GM12872 (cell line): ENCODE data around the gene CCDC182.

ENCODE experiments used
- TF ChIP-seq, protein P1 (sequence below): IDR thresholded peaks from 3 replicates; pipeline ENCODE4 v1.5.1; 2011; ENCODE audit warnings: low read depth, mild to moderate bottlenecking, low read length, moderate library complexity; ENCODE audit not compliant: insufficient read depth

Gene CCDC182

GRCh38 chr17:57756951-57757350 is 11.9 kb upstream of the CCDC182 start:
- TF ChIP-seq, protein P1, sequence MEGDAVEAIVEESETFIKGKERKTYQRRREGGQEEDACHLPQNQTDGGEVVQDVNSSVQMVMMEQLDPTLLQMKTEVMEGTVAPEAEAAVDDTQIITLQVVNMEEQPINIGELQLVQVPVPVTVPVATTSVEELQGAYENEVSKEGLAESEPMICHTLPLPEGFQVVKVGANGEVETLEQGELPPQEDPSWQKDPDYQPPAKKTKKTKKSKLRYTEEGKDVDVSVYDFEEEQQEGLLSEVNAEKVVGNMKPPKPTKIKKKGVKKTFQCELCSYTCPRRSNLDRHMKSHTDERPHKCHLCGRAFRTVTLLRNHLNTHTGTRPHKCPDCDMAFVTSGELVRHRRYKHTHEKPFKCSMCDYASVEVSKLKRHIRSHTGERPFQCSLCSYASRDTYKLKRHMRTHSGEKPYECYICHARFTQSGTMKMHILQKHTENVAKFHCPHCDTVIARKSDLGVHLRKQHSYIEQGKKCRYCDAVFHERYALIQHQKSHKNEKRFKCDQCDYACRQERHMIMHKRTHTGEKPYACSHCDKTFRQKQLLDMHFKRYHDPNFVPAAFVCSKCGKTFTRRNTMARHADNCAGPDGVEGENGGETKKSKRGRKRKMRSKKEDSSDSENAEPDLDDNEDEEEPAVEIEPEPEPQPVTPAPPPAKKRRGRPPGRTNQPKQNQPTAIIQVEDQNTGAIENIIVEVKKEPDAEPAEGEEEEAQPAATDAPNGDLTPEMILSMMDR: no peak

DNA sequence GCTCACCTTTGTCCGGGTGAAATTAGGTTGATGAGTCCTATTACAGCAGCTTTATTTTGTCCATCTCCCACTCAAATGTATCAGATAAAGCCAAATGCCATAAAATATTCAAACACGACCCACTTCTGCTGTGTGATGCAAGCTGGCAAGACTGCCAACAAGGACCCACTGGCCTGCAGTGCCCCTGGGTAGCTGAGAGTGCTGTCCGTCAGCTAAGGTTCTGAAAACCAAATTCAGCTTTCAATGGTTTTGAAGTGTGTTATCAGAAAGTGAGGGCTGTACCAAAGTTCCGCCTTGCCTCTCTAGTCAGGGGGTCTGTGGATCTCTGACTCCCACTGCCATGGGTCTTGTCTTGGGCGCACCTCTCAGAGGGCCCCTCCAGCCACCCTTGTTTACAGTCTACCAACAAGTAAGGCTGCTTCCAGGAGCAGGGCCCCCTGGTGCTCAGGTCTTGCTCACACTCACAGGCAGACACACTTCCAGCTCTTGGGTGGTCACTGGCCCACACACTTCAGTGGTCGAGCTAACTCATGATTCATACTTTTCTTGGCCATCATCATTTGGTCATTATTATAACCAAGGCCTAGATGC is 10.5 kb upstream of the CCDC182 start:
- TF ChIP-seq, protein P1: no peak

DNA sequence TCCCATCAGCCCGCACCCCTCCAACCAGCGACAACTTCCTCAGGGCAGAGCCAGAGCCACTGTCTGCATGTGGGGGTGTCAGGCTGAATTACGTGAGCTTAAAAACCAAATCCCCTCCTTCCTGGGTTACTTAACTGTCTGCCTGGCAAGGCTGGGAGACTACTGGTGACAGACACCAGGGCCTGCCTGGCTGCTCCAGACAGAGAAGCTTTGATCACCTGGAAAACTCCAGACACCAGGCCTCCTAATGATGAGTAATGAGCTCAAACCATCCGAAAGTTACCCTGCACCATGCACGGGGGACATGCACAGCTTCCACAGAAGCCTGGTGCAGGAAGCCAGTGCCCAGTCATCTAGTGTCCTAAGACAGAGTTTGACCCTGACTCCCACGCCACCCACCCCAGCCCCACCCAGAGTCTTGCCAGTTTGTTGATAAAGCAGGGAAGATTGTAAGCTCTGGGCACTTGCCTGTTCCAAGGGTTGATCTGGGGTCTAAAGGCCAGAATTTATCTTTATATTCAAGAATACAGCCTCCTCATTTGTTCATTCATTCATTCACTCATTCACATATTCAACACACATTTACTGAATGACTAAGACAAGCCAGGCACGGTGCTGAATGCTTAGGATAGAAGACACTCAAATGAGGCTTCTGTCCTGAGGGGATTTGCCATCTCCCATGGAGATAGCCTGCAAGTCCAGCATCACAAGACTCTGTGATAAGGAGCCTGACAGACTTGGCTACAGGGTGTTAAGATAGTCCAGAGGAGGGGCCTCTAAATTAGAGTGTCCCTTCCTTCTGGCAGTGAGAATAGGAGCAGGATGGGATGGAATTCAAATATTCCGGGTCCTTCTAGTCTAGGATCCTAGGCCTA is 7.2 kb upstream of the CCDC182 start:
- TF ChIP-seq, protein P1: no peak

GRCh38 chr17:57751348-57751971 is 6.4 kb upstream of the CCDC182 start:
- TF ChIP-seq, protein P1: no peak

- TF ChIP-seq, protein P1: no peak
Observed at GRCh38 chr17:57750895-57751294, 5.8 kb upstream of the CCDC182 start.

- TF ChIP-seq, protein P1: no peak
Observed at GRCh38 chr17:57750109-57750871, 5.2 kb upstream of the CCDC182 start.

- TF ChIP-seq, protein P1: no peak
Observed at GRCh38 chr17:57749701-57750100, 4.6 kb upstream of the CCDC182 start.
